Nephron (organoid): ENCODE data around the gene ENKD1.
A peak's percentile ranks its signal among the peaks of the same experiment; 100 is the strongest.

Experiments
- H3K27ac Mint-ChIP-seq, 3 experiments: 2 replicates each; pipeline ENCODE4 v1.8.0; 2020; ENCODE audit warnings: mixed read lengths in 3 of 3, mild to moderate bottlenecking in 2 of 3, moderate library complexity in 1 of 3
- H3K27me3 Mint-ChIP-seq: 2 replicates; pipeline ENCODE4 v1.8.0; 2021; ENCODE audit warnings: low read depth, mild to moderate bottlenecking, moderate library complexity, mixed read lengths
- H3K36me3 Mint-ChIP-seq: 2 replicates; pipeline ENCODE4 v1.8.0; 2020; ENCODE audit warnings: low read depth, mixed read lengths
- H3K4me1 Mint-ChIP-seq: 2 replicates; pipeline ENCODE4 v1.8.0; 2020; ENCODE audit warnings: mixed read lengths
- H3K4me3 Mint-ChIP-seq, 3 experiments: 2 replicates each; pipeline ENCODE4 v1.8.0; 2020; ENCODE audit warnings: mild to moderate bottlenecking in 3 of 3, mixed read lengths in 3 of 3, moderate library complexity in 2 of 3
- H3K9me3 Mint-ChIP-seq: 2 replicates; pipeline ENCODE4 v1.8.0; 2020; ENCODE audit warnings: mixed read lengths
- CTCF ChIP-seq, 3 experiments: fragments of 200-600 bp; sonication (generic); IDR thresholded peaks; one replicate each; pipeline ENCODE4 v1.5.0; 2021; ENCODE audit warnings: antibody characterized with exemption in 3 of 3; ENCODE audit not compliant: unreplicated experiment in 3 of 3

The ENKD1 gene

DNA sequence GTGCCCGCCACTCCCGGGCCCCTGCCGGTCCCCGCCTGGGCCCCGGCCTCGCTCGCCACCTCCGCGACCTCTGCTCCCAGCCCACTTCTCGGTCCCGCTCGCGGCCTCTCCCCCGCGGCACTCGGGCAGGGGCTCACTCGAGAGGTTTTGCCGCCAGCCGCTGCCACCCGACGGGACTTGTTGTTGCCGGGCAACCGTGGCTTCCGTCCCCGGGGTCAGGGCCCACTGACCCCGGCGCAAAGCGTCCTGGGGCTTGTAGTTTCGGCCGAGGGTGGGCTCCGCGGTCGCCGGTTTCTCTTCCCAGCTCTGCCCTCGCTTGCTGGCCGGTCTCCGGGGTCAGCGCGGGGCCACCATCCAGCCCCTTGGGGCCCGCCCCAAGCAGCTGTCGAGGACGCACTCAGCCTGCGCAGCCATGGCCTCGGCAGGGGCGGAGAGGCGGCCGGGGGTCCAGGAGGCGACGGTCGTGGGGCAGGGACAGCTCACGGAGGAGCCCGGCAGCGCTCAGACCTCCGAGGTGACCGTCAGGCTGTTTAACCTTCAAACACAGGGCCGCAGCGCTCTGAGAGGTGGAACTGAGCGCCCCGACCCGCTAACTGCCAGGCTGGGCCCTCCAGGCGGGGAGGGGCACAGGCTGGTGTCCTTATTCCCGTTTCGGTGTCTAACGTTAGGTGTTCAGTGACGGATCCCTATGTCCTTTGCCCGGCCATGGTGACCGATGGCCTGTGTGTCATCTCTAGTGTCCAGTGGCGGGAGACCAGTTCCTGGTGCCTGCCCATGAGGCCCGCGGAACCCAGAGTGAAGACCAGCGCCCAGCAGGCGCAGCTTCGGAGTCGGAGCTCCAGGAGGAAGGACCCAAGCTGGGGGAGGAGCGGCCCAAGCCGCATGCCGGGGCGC lies at the start of gene ENKD1, which contains the start of gene C16orf86:
ENKD1 (minus strand) TSS at position 192 of the 894 bp plus-strand sequence. CDS start 308 bp downstream, outside the sequence.
C16orf86 (plus strand) TSS at position 256 of the 894 bp plus-strand sequence; CDS start at position 413, 157 bp downstream.
- H3K9me3 Mint-ChIP-seq, result no peaks in the 10 kb centered on the region
- no peaks in the 10 kb centered on the region for H3K4me1 Mint-ChIP-seq
- H3K4me3 Mint-ChIP-seq, result peak within 1 kb of the TSS; percentile 77 to 88 (median 81)
- TF ChIP-seq CTCF (IDR thresholded peaks at IDR 0.05; ENCODE audit: unreplicated experiment in 3 of 3), result no peak
- H3K36me3 Mint-ChIP-seq, result peaks cover 8% of the 10 kb centered on the region
- H3K27ac Mint-ChIP-seq, result no peak within 1 kb of the TSS
- H3K27me3 Mint-ChIP-seq, result no peaks in the 10 kb centered on the region

DNA sequence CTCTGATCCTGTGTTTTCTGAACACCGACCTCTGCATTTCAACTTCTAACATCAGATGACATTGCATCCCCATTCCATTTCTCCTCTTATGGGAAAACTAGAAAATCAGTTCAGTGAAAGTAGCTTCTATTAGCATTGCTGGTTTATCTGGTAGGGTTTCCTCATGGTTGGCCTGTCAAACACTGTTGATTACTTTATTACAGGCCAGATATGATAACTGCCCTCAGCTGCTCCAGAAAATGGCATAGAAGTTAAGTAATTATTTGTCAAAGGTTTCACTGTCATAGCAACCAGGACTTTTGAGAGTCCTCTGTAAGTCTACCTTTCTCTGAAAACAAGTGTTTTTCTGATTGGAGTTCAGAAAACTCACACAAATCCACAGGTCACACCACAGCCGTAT lies 49.5 kb upstream of the ENKD1 start:
- Mint-ChIP-seq H3K27ac (no peak overlapping the region), H3K9me3 (no peaks in the 10 kb centered on the region), H3K27me3 (no peaks in the 10 kb centered on the region), H3K36me3 (peaks cover 16% of the 10 kb centered on the region), H3K4me3 (peak overlapping the region in 1 of 3 experiments; percentile 57), H3K4me1 (peaks cover 31% of the 10 kb centered on the region)
- TF ChIP-seq CTCF (IDR thresholded peaks at IDR 0.05; ENCODE audit: unreplicated experiment in 3 of 3), result no peak

DNA sequence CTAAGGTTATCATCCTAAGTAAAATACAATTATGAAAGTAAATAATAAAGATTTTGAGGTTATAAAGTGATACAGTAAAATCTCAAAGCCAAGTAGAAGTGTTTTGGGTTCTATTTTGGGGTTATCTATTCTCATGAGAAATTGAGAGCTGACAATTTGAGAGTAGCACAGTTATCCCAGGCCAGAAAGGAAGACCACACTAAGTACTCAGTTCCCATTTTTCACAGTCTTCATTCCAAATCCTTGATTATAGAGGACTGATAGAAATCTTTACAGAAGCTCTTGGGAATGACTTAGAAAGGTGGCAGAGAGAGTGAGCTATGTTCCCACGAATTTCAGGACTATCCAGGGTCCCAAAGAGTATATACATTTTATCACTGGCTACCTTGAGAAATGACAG lies 48.0 kb upstream of the ENKD1 start:
- H3K27ac Mint-ChIP-seq, result no peak overlapping the region
- H3K4me1 Mint-ChIP-seq, result peaks cover 15% of the 10 kb centered on the region
- no peaks in the 10 kb centered on the region for H3K9me3 Mint-ChIP-seq
- H3K27me3 Mint-ChIP-seq, result no peaks in the 10 kb centered on the region
- no peak for TF ChIP-seq CTCF (IDR thresholded peaks at IDR 0.05; ENCODE audit: unreplicated experiment in 3 of 3)
- H3K4me3 Mint-ChIP-seq, result no peak overlapping the region
- peaks cover 21% of the 10 kb centered on the region for H3K36me3 Mint-ChIP-seq

GRCh38 chr16:67713647-67714273 lies 47.2 kb upstream of the ENKD1 start:
- Mint-ChIP-seq H3K9me3 (no peaks in the 10 kb centered on the region), H3K4me1 (peaks cover 11% of the 10 kb centered on the region), H3K27me3 (no peaks in the 10 kb centered on the region), H3K4me3 (no peak overlapping the region), H3K27ac (no peak overlapping the region), H3K36me3 (peaks cover 21% of the 10 kb centered on the region)
- TF ChIP-seq CTCF (IDR thresholded peaks at IDR 0.05; ENCODE audit: unreplicated experiment in 3 of 3), result no peak

- Mint-ChIP-seq H3K9me3 (no peaks in the 10 kb centered on the region), H3K4me1 (peaks cover 6% of the 10 kb centered on the region), H3K4me3 (no peak overlapping the region), H3K36me3 (peaks cover 30% of the 10 kb centered on the region), H3K27ac (no peak overlapping the region), H3K27me3 (no peaks in the 10 kb centered on the region)
- no peak for TF ChIP-seq CTCF (IDR thresholded peaks at IDR 0.05; ENCODE audit: unreplicated experiment in 3 of 3)
Observed at GRCh38 chr16:67710607-67711006, 44.1 kb upstream of the ENKD1 start.
